ENCODE data around the gene RPL9. TPM values are rescaled to one million over a fixed set of nuclear protein-coding genes. Genes with fewer than 3 reads are reported as not detected.

RPL9 gene
- total and polyA plus RNA-seq, 7 donors = 1,915 to 14,511 (median 4,848) TPM

DNA sequence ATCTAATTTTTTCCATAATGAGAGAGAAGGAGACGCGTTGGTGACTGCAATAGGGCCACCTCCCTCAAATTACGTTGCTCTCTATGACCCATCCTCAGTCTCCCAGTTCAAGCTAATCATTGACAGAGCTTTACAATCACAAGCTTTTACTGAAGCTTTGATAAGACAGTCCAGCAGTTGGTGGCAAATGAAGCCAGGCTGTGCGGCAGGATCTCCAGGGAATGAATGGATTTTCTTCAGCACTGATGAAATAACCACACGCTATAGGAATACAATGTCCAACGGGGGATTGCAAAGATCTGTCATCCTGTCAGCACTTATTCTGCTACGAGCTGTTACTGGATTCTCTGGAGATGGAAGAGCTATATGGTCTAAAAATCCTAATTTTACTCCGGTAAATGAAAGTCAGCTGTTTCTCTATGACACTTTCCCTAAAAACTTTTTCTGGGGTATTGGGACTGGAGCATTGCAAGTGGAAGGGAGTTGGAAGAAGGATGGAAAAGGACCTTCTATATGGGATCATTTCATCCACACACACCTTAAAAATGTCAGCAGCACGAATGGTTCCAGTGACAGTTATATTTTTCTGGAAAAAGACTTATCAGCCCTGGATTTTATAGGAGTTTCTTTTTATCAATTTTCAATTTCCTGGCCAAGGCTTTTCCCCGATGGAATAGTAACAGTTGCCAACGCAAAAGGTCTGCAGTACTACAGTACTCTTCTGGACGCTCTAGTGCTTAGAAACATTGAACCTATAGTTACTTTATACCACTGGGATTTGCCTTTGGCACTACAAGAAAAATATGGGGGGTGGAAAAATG, 51.7 kb downstream of the RPL9 start, which contains the start of gene KLB:
Gene KLB (plus strand): TSS at position 168 of the 821 bp plus-strand sequence. CDS start 20 bp downstream, at position 188.
- Histone ChIP-seq H3K27me3 (no peaks in the 10 kb centered on the region), H3K36me3 (no peaks in the 10 kb centered on the region), H3K27ac (no peak within 1 kb of the TSS), H3K9me3 (no peaks in the 10 kb centered on the region), H3K4me3 (no peak within 1 kb of the TSS), H3K4me1 (no peaks in the 10 kb centered on the region)
- WGBS, 2 donors = 18 to 66% methylated on average over 12 of the region's 12 CpGs
- intact Hi-C loops (cut with DNase I) = no loop called here
- no peak for DNase-seq
- TF ChIP-seq, protein P1, sequence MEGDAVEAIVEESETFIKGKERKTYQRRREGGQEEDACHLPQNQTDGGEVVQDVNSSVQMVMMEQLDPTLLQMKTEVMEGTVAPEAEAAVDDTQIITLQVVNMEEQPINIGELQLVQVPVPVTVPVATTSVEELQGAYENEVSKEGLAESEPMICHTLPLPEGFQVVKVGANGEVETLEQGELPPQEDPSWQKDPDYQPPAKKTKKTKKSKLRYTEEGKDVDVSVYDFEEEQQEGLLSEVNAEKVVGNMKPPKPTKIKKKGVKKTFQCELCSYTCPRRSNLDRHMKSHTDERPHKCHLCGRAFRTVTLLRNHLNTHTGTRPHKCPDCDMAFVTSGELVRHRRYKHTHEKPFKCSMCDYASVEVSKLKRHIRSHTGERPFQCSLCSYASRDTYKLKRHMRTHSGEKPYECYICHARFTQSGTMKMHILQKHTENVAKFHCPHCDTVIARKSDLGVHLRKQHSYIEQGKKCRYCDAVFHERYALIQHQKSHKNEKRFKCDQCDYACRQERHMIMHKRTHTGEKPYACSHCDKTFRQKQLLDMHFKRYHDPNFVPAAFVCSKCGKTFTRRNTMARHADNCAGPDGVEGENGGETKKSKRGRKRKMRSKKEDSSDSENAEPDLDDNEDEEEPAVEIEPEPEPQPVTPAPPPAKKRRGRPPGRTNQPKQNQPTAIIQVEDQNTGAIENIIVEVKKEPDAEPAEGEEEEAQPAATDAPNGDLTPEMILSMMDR (IDR thresholded peaks at IDR 0.05) = no peak
- TF ChIP-seq POLR2A (IDR thresholded peaks at IDR 0.05) (no peak), EP300 (IDR thresholded peaks at IDR 0.05) (no peak), POLR2AphosphoS5 (IDR thresholded peaks at IDR 0.05) (no peak)

Small RNA genes within 50 kb of the gene (small RNA-seq; reads per million reads assigned to genes)
- gene MIR5591 (0 reads per million in 3 donors), gene RF00019 (0 reads per million in 3 donors)

Other genes starting within 250 kb of the RPL9 start
- gene RFC1, start 92.6 kb downstream of the RPL9 start, total RNA-seq = 10 to 100 TPM; 30.2 to 46.6 (median 38.6) TPM
- 10 to 100 TPM; 10.2 to 17.1 (median 13.2) TPM for gene RFC1, start 92.6 kb downstream of the RPL9 start, polyA plus RNA-seq
- gene KLB, start 52.0 kb downstream of the RPL9 start, total RNA-seq = 1 to 10 TPM in 1 of 4 donors, under 1 TPM in 1, not detected in 2; 0.16 to 1.4 TPM
- gene KLB, start 52.0 kb downstream of the RPL9 start, polyA plus RNA-seq = 1 to 10 TPM in 2 of 3 donors, under 1 TPM in 1; 0.55 to 1.6 (median 1.2) TPM
- gene LIAS, start 134 bp upstream of the RPL9 start, total RNA-seq = 10 to 100 TPM; 16.1 to 24.8 (median 18.8) TPM
- gene LIAS, start 134 bp upstream of the RPL9 start, polyA plus RNA-seq = 10 to 100 TPM; 20.7 to 24.0 (median 23.4) TPM
- gene UGDH, start 68.5 kb upstream of the RPL9 start, total RNA-seq = 10 to 100 TPM; 33.4 to 51.2 (median 43.0) TPM
- gene UGDH, start 68.5 kb upstream of the RPL9 start, polyA plus RNA-seq = 100 to 1,000 TPM in 1 of 3 donors, 10 to 100 TPM in 2; 53.8 to 140 (median 79.9) TPM
- 10 to 100 TPM; 16.6 to 33.9 (median 27.8) TPM for gene SMIM14, start 179.9 kb upstream of the RPL9 start, total RNA-seq
- gene SMIM14, start 179.9 kb upstream of the RPL9 start, polyA plus RNA-seq = 100 to 1,000 TPM in 2 of 3 donors, 10 to 100 TPM in 1; 43.5 to 341 (median 174) TPM
- 10 to 100 TPM; 25.2 to 37.8 (median 31.4) TPM for gene UBE2K, start 239.2 kb upstream of the RPL9 start, total RNA-seq
- gene UBE2K, start 239.2 kb upstream of the RPL9 start, polyA plus RNA-seq = 10 to 100 TPM; 37.3 to 56.4 (median 43.2) TPM

Measured in sigmoid colon (tissue), 7 donors.